ENCODE data around the gene CDK5. TPM values are rescaled to one million over a fixed set of nuclear protein-coding genes. Genes with fewer than 3 reads are reported as not detected.

Gene CDK5
- total RNA-seq, 1 experiment from 2014 or later: 34.3 TPM

DNA sequence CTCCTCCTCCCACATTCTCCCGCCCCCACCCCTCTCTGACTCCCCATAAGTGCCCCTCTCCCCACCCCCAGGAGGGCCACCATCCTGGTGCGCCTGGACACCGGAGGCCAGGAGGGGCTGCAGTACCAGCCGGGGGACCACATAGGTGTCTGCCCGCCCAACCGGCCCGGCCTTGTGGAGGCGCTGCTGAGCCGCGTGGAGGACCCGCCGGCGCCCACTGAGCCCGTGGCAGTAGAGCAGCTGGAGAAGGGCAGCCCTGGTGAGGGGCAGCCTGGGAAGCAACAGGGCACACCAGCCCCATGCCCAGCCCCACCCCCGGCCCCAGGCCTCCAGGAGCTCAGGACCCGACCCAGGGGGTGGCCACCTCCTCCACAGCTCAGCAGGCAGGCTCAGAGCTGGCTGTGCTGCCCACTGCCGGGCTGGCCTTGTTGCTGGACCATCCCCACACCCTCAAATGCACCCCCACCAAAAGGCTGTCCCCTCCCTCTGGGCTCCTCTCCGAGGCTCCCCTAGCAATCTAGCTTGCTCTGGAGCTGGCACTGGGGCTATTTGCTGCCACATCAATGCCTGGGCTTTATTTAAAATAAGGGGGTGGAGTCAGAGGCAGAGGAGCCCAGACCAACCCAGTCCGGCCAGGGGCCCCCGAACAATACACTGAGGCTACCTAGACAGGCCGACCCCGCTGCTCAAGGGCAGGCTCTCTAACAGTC is 48.2 kb downstream of the CDK5 start:
- H3K4me1 ChIP-seq: no peaks in the 10 kb centered on the region
- no peak for DNase-seq
- no peaks in the 10 kb centered on the region for H3K9me3 ChIP-seq (replicated peaks)
- H3K36me3 ChIP-seq: no peaks in the 10 kb centered on the region
- H3K27me3 ChIP-seq: peaks cover 38% of the 10 kb centered on the region
- H3K27ac ChIP-seq: no peak overlapping the region
- H3K4me3 ChIP-seq: no peak overlapping the region

DNA sequence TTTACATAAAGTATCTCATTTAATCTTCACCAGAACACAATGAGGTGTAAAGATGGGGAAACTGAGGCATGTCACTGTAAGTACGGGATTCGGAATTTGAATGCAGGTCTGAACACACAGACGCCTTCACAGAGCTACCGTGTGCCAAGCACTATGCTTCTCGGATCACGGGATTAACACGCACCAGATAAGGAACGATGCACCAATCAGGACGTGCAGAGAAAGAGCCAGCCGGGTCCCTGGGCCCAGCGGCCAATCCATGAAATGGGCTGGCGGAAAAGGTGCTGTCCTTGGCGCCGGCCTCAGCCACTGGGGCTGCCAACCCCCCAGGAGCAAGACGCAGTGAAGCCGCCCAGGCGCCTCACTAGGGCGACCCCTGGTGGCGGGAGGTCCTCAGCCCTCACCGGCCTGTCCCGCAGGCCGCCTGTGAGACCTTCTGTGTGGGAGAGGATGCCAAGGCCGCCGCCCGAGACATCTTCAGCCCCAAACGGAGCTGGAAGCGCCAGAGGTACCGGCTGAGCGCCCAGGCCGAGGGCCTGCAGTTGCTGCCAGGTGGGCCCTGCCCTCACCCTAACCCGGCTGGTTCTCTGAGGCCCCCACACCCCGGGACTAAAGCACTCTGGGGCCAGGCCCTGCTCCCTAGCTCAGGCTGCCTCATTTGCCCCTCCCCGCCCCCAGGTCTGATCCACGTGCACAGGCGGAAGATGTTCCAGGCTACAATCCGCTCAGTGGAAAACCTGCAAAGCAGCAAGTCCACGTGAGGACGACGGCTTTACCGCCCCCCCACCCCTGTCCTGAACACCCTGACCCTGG is 49.0 kb downstream of the CDK5 start:
- H3K36me3 ChIP-seq: no peaks in the 10 kb centered on the region
- no peak for DNase-seq
- no peaks in the 10 kb centered on the region for H3K9me3 ChIP-seq (replicated peaks)
- H3K4me3 ChIP-seq: no peak overlapping the region
- no peaks in the 10 kb centered on the region for H3K4me1 ChIP-seq
- peaks cover 38% of the 10 kb centered on the region for H3K27me3 ChIP-seq
- no peak overlapping the region for H3K27ac ChIP-seq

DNA sequence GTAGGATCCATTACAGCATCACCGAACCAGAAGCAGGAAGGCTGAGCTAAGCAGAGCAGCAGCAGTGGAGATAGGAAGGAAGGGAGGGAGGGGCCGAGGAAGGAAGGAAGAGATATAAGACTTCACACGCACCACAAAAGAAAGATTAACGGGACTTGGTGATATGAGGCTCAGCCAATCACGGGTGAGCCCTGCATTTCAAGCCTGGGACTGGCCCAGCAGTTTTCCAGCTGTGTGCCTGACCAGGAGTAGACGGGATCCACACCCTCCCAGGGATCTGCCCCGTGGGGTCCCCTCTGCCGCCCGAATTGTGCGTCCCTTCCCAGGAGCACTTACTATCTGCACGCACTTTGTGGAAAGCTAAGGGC is 49.6 kb downstream of the CDK5 start:
- H3K27me3 ChIP-seq: peaks cover 38% of the 10 kb centered on the region
- no peaks in the 10 kb centered on the region for H3K9me3 ChIP-seq (replicated peaks)
- no peaks in the 10 kb centered on the region for H3K36me3 ChIP-seq
- no peak overlapping the region for H3K27ac ChIP-seq
- no peak for DNase-seq
- H3K4me3 ChIP-seq: no peak overlapping the region
- no peaks in the 10 kb centered on the region for H3K4me1 ChIP-seq

DNA sequence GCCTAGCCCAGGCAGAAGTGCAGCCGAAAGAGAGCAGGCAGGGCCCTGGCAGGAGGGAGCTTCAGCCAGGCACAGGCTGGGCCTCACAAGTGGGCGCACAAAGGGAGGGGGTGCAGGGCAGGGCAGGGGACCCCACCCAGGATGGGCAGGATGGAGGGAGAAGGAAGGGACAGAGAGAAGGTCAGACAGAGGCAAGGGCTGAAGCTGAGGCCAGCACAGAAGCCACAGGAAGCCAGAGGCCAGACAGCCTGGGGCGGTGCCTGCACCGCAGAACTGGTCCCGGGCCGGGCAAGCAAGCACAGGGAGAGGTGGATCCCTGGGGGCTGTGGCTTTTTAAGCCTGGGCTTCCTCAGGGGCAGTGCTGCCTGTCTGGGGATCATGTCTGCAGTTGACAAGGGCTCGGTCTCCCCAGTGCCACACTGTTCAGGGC is 50.2 kb downstream of the CDK5 start:
- Histone ChIP-seq H3K9me3 (replicated peaks) (no peaks in the 10 kb centered on the region), H3K27me3 (peaks cover 38% of the 10 kb centered on the region), H3K4me3 (no peak overlapping the region), H3K27ac (no peak overlapping the region), H3K36me3 (no peaks in the 10 kb centered on the region), H3K4me1 (no peaks in the 10 kb centered on the region)
- no peak for DNase-seq

GRCh38 chr7:151006590-151007300 is 51.0 kb downstream of the CDK5 start:
- peaks cover 33% of the 10 kb centered on the region for H3K27me3 ChIP-seq
- no peak for DNase-seq
- no peak overlapping the region for H3K27ac ChIP-seq
- H3K4me3 ChIP-seq: no peak overlapping the region
- no peaks in the 10 kb centered on the region for H3K9me3 ChIP-seq (replicated peaks)
- H3K36me3 ChIP-seq: no peaks in the 10 kb centered on the region
- H3K4me1 ChIP-seq: no peaks in the 10 kb centered on the region

DNA sequence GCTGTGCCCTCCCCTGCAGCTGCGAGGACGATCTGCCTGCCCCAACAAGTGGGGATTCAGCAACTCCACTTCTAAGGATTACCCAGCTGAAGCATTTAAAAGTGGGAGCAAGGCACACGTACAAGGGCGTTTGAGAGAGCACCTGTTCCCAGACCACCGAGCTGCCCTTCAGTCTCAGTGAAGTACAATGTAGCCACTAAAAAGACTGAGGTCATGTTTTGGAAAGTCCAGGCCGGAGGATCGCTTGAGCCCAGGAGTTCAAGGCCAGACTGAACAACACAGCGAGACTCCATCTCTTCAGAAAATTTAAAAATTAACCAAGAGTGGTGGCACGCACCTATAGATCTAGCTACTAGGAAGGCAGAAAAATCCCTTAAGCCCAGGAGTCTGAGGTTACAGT is 52.1 kb downstream of the CDK5 start:
- Histone ChIP-seq H3K27ac (no peak overlapping the region), H3K4me3 (no peak overlapping the region), H3K9me3 (replicated peaks) (no peaks in the 10 kb centered on the region), H3K36me3 (no peaks in the 10 kb centered on the region), H3K27me3 (peaks cover 24% of the 10 kb centered on the region), H3K4me1 (no peaks in the 10 kb centered on the region)
- DNase-seq: no peak

Other genes starting within 250 kb of the CDK5 start
- gene AOC1, start 205.4 kb downstream of the CDK5 start, total RNA-seq (2014; rRNA removed; shearing (Covaris generic)): not detected in 2 replicates
- gene KCNH2, start 79.6 kb downstream of the CDK5 start, total RNA-seq (2014; rRNA removed; shearing (Covaris generic)): 15.9 and 19.3 TPM in 2 replicates
- 0.05 and 0.20 TPM in 2 replicates for gene NOS3, start 66.9 kb downstream of the CDK5 start, total RNA-seq (2014; rRNA removed; shearing (Covaris generic))
- 0.08 TPM in 1 of 2 replicates, not detected in the other for gene ATG9B, start 33.4 kb downstream of the CDK5 start, total RNA-seq (2014; rRNA removed; shearing (Covaris generic))
- gene ABCB8, start 29.4 kb downstream of the CDK5 start, total RNA-seq (2014; rRNA removed; shearing (Covaris generic)): 20.8 and 22.3 TPM in 2 replicates
- gene ASIC3, start 9.4 kb downstream of the CDK5 start, total RNA-seq (2014; rRNA removed; shearing (Covaris generic)): 1.3 and 1.5 TPM in 2 replicates
- gene SLC4A2, start 1.7 kb upstream of the CDK5 start, total RNA-seq (2014; rRNA removed; shearing (Covaris generic)): 129 and 132 TPM in 2 replicates
- gene FASTK, start 22.9 kb upstream of the CDK5 start, total RNA-seq (2014; rRNA removed; shearing (Covaris generic)): 62.2 and 92.8 TPM in 2 replicates
- 43.5 and 44.2 TPM in 2 replicates for gene TMUB1, start 25.6 kb upstream of the CDK5 start, total RNA-seq (2014; rRNA removed; shearing (Covaris generic))
- 59.7 and 62.9 TPM in 2 replicates for gene AGAP3, start 28.6 kb upstream of the CDK5 start, total RNA-seq (2014; rRNA removed; shearing (Covaris generic))
- gene GBX1, start 109.8 kb upstream of the CDK5 start, total RNA-seq (2014; rRNA removed; shearing (Covaris generic)): 0.48 and 0.95 TPM in 2 replicates
- not detected in 2 replicates for gene ASB10, start 129.4 kb upstream of the CDK5 start, total RNA-seq (2014; rRNA removed; shearing (Covaris generic))
- gene H2BK1, start 152.6 kb upstream of the CDK5 start, total RNA-seq (2014; rRNA removed; shearing (Covaris generic)): not detected in 2 replicates
- 77.6 and 77.7 TPM in 2 replicates for gene ABCF2, start 169.3 kb upstream of the CDK5 start, total RNA-seq (2014; rRNA removed; shearing (Covaris generic))
- 27.7 and 28.2 TPM in 2 replicates for gene CHPF2, start 174.6 kb upstream of the CDK5 start, total RNA-seq (2014; rRNA removed; shearing (Covaris generic))
- gene SMARCD3, start 190.8 kb upstream of the CDK5 start, total RNA-seq (2014; rRNA removed; shearing (Covaris generic)): 91.8 and 106 TPM in 2 replicates

Data from SJCRH30 (cell line).